ENCODE data around the gene ZFYVE27. TPM values are rescaled to one million over a fixed set of nuclear protein-coding genes. Genes with fewer than 3 reads are reported as not detected.
A peak's percentile ranks its signal among the peaks of the same experiment; 100 is the strongest.

ZFYVE27 gene
- total RNA-seq, 1 donor from 2014 or later, result 32.3 TPM

DNA sequence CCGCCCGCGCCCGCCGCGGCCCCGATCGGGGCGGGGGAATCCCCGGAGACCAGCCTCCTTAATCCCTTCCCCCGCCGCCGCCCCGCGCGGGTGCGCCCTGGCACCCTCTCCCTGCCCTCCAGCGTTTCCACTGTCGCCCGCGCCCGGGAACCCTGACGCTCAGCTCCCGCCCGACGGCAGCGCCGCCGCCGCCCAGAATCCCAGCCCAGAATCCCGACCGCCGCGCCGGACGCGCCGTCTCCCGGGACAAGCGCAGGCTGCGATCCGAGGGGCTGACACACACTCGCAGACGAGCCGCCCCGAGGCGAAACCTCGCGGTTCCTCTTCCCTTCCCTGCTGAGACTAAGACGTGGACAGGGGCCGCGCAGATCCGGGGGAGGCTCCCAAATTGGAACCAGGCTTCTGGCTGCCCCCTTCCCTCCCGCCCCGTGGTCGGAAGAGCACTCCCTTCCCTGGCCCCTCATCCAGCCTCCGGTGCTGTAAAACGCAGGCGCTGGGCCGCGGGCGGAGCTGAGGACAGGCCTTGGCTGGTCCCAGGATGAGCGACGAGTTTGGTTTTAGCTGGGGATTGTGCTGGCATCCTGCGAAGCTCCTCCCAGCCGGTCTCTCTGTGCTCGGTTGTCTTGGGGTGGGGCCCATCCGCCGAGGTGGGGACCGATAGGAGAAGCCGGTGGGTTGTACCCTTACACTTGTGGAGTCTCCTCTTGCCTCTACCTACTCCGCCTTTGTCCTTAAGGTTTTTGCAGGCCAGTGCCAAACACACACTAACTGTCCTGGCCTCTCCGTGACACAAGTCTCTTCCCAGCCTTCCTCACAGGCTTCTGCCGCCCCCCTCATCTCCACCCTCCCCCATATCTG lies 22.3 kb upstream of the ZFYVE27 start:
- Histone ChIP-seq H3K4me3 (ENCODE audit: low read depth, low read length) (peak overlapping the region; percentile 75), H3K27me3 (ENCODE audit: control insufficient read depth, insufficient read depth, low read length) (no peaks in the 10 kb centered on the region), H3K36me3 (ENCODE audit: control insufficient read depth, insufficient read depth, low read length) (peaks cover 4% of the 10 kb centered on the region)
- TF ChIP-seq, protein P1, sequence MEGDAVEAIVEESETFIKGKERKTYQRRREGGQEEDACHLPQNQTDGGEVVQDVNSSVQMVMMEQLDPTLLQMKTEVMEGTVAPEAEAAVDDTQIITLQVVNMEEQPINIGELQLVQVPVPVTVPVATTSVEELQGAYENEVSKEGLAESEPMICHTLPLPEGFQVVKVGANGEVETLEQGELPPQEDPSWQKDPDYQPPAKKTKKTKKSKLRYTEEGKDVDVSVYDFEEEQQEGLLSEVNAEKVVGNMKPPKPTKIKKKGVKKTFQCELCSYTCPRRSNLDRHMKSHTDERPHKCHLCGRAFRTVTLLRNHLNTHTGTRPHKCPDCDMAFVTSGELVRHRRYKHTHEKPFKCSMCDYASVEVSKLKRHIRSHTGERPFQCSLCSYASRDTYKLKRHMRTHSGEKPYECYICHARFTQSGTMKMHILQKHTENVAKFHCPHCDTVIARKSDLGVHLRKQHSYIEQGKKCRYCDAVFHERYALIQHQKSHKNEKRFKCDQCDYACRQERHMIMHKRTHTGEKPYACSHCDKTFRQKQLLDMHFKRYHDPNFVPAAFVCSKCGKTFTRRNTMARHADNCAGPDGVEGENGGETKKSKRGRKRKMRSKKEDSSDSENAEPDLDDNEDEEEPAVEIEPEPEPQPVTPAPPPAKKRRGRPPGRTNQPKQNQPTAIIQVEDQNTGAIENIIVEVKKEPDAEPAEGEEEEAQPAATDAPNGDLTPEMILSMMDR (IDR thresholded peaks at IDR 0.05; ENCODE audit: insufficient read depth, low read length, poor library complexity, severe bottlenecking), result no peak
- no peak for DNase-seq (ENCODE audit: low read depth)

DNA sequence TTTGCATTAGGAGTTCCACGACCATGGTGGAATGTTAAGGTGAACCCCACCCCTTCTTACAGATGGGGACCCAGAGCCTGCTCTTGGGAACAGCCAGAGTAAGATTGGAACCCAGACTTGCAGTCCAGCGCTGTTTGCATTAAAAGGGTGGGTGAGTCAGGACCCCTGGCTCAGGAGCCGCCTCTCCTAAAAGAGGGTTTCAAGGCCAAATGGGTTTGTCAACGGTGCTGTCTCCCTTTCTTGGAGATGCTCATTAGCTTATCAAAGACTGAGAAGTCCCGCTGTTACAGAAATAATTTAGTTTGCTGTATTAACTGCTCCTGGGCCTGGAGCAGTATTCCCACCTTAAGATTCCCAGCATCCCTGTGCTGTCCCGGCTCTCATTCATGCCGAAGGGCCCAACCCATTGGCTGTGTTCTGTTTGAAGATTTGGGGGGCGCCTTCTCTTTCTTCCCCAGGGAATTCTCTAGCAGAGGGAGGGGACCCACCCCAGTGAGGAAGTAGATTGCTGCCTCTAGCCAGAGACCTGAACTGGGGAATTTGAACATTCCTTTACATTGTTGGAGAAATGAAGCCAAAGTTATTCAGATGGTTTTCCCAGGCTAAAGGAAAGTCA lies 21.6 kb upstream of the ZFYVE27 start:
- peaks cover 4% of the 10 kb centered on the region for H3K36me3 ChIP-seq (ENCODE audit: control insufficient read depth, insufficient read depth, low read length)
- TF ChIP-seq, protein P1 (IDR thresholded peaks at IDR 0.05; ENCODE audit: insufficient read depth, low read length, poor library complexity, severe bottlenecking), result no peak
- DNase-seq (ENCODE audit: low read depth), result no peak
- peak overlapping the region; percentile 75 for H3K4me3 ChIP-seq (ENCODE audit: low read depth, low read length)
- no peaks in the 10 kb centered on the region for H3K27me3 ChIP-seq (ENCODE audit: control insufficient read depth, insufficient read depth, low read length)

DNA sequence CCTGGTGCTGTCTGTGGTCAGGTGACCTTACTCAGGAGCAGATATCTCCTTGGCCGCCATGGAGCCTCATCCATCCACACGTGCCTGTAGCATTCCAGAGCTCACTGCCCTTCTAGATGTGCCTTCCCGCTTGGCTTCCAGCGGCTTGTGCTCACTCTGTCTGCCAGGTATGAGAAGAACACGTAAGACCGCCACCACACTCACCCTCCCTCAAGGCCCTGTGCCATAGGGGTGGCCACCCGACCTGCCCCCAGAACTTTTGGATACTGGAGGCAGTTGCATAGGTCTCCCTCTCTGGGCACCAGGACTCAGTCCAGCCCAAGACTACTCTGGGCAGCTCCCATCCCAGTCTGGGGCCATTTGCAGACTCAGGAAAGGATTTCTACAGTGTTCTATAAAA lies 19.3 kb upstream of the ZFYVE27 start:
- no peak overlapping the region for H3K4me3 ChIP-seq (ENCODE audit: low read depth, low read length)
- H3K27me3 ChIP-seq (ENCODE audit: control insufficient read depth, insufficient read depth, low read length), result no peaks in the 10 kb centered on the region
- peaks cover 4% of the 10 kb centered on the region for H3K36me3 ChIP-seq (ENCODE audit: control insufficient read depth, insufficient read depth, low read length)
- DNase-seq (ENCODE audit: low read depth), result no peak
- TF ChIP-seq, protein P1 (IDR thresholded peaks at IDR 0.05; ENCODE audit: insufficient read depth, low read length, poor library complexity, severe bottlenecking), result no peak

DNA sequence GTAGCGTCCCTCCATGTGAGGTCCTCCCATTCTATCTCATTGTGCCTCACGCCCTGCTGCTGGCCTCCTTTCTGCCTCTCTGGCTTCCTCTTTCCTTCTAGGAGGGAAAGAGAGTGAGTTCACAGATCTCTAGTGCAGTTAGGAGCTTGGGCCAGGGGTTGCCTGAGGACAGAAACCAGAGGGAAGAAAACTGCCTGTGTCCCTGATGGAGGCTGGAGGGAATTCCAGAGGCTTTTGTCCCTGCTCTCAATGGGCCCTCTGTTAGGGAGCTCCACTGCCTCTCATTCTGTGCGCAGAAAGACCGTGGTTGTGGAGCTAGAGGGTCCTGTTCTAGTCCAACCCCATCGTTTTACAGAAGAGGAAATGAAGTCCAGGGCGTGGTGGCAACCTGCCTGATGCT lies 18.8 kb upstream of the ZFYVE27 start:
- Histone ChIP-seq H3K36me3 (ENCODE audit: control insufficient read depth, insufficient read depth, low read length) (peaks cover 4% of the 10 kb centered on the region), H3K4me3 (ENCODE audit: low read depth, low read length) (no peak overlapping the region), H3K27me3 (ENCODE audit: control insufficient read depth, insufficient read depth, low read length) (no peaks in the 10 kb centered on the region)
- TF ChIP-seq, protein P1 (IDR thresholded peaks at IDR 0.05; ENCODE audit: insufficient read depth, low read length, poor library complexity, severe bottlenecking), result no peak
- no peak for DNase-seq (ENCODE audit: low read depth)

DNA sequence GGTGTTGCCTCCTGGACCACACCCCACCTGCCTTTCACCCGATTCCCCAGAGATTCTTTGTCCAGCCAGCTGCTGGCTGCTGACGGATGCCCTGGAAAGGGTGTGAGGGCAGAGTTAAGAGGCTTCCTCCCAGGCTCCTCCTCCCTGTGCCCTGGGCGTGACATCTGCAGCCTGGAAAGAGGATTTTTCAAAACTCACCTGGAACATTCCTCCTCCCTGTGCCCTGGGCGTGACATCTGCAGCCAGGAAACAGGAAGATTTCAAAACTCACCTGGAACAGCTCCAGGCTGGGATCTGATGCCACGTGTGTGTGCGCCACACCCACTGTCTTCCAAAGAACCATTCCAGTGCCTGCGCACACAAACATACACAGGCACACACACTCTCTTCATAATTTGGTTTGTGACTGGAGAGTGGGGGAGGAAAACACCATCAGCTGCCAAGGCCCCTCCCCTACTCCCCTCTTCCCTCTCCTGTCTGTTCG lies 18.2 kb upstream of the ZFYVE27 start:
- no peak overlapping the region for H3K4me3 ChIP-seq (ENCODE audit: low read depth, low read length)
- peaks cover 4% of the 10 kb centered on the region for H3K36me3 ChIP-seq (ENCODE audit: control insufficient read depth, insufficient read depth, low read length)
- TF ChIP-seq, protein P1 (IDR thresholded peaks at IDR 0.05; ENCODE audit: insufficient read depth, low read length, poor library complexity, severe bottlenecking), result no peak
- no peaks in the 10 kb centered on the region for H3K27me3 ChIP-seq (ENCODE audit: control insufficient read depth, insufficient read depth, low read length)
- DNase-seq (ENCODE audit: low read depth), result no peak

Data from kidney epithelial cell (primary cell).